ENCODE data around the gene CEP152.

DNA sequence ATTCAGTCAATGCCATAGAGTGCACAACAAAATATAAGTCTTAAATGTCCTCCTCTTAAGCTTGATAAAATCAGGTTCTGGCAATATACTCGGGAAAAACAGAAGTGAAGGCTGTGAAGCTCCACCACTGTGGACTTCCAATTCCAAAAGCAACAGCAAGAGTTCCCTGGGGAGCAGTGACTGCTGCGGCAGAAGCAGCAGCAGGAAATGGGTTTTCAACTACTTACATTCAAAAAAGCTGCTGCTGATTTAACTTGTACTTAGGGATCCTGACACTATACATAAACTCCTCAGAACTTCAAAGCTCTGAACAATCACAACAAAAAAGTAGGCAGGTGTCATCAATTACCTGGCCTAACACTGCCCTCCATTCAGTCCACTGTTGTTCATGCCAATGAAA is 4.7 kb downstream of the CEP152 start:
- TF ChIP-seq, protein P1, sequence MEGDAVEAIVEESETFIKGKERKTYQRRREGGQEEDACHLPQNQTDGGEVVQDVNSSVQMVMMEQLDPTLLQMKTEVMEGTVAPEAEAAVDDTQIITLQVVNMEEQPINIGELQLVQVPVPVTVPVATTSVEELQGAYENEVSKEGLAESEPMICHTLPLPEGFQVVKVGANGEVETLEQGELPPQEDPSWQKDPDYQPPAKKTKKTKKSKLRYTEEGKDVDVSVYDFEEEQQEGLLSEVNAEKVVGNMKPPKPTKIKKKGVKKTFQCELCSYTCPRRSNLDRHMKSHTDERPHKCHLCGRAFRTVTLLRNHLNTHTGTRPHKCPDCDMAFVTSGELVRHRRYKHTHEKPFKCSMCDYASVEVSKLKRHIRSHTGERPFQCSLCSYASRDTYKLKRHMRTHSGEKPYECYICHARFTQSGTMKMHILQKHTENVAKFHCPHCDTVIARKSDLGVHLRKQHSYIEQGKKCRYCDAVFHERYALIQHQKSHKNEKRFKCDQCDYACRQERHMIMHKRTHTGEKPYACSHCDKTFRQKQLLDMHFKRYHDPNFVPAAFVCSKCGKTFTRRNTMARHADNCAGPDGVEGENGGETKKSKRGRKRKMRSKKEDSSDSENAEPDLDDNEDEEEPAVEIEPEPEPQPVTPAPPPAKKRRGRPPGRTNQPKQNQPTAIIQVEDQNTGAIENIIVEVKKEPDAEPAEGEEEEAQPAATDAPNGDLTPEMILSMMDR (IDR thresholded peaks at IDR 0.05; ENCODE audit: insufficient read depth, low read length, poor library complexity, severe bottlenecking): no peak
- TF ChIP-seq EZH2phosphoT487 (conservative IDR thresholded peaks at IDR 0.05; ENCODE audit: low read length): no peak

Data from SU-DHL-6 (cell line).